KBM-7 (cell line): ENCODE measurements around the gene SCNN1B.
"Not testable (repeated sequence)": the region's sequence is repeated elsewhere in the genome, so short reads cannot be mapped to it uniquely, and the experiment has no call there.

Source experiments
- DNase-seq: peaks from one replicate; pipeline ENCODE4 v3.0.0-alpha.2; 2015
- in situ Hi-C: fragments of 300-500 bp; cut with MboI; formaldehyde crosslinking; loops from 2 replicates; pipeline ENCODE4 v1.14.3; 2020; ENCODE audit warnings: low sequenced_read_pairs, low pct_unique_long_range_greater_than_20kb, mixed read lengths

SCNN1B gene

DNA sequence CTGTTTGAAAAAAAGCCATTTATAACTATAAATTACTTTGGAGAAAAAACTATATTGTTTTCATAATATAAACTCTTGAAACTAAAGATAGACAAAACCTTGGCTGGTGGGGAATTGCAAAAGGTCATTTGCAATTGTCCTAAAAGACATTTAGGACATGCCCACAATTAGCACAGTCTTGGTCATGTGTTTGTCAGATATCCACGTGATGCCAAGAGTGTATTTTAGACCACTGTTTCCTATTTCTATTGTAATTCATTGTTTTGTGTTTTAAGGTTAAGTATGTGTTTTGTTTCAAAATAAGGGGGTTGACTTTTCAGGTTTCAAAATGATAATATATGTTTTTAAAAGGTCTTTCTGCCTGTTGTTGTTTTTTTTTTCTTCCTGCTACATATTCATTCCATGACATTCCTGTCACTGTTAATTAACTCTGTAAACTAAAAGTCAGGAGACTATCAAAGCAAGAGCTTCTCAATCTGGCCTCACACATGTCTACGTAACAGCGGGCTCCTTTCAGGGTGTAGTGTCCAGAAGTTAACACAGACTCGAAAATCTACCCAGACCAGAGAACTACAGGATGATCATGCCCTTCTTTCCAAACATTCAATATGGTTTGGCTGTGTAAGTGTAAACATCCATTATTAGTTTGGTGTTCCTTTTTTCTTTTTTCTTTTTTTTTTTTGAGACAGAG lies 92.2 kb downstream of the SCNN1B start:
- DNase-seq: no peak
- in situ Hi-C loops: no loop called here

- in situ Hi-C loops: no loop called here
- DNase-seq: no peak
Observed at GRCh38 chr16:23395732-23396131, 93.6 kb downstream of the SCNN1B start.

GRCh38 chr16:23397464-23397863 lies 95.4 kb downstream of the SCNN1B start:
- DNase-seq: no peak
- in situ Hi-C loops: no loop called here

GRCh38 chr16:23398987-23399805 lies 97.1 kb downstream of the SCNN1B start:
- in situ Hi-C loops: no loop called here
- no peak for DNase-seq

DNA sequence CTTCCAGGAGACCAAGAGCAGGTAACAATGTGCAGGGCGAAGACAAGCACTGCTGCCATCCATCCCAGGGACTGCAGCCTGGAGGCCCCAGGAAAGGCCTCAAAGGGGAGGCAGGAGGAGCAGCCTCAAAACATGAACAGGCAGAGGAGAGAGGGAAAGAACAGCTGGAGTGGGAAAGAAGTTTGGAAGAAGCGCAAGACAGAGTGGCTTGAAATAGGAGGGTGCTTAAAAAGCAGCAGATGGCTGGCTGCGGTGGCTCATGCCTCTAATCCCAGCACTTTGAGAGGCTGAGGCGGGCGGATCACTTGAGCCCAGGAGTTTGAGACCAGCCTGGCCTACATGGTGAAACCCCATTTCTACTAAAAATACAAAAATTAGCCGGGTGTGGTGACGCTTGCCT lies 98.3 kb downstream of the SCNN1B start:
- in situ Hi-C loops, DNase-seq: not testable (repeated sequence)

DNA sequence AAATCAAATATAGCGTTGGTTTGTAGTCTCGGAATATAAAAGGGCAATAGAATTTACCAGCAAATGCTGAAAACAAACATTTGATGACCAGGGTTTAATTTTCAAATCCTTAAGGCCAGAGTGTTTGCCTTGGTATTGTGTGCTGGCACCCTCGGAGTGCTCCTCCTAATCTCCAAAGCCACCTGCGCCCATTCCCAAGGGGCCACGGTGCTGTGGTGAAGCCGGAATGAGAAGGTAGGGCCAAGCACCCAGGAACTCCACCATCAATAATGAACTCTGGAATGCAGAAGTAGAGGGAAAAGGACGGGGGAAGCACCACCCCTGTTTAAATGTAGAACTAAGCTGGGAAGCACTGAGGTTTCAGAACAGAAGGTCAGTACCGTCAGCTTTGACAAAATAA lies 99.0 kb downstream of the SCNN1B start:
- in situ Hi-C loops: no loop called here
- DNase-seq: no peak

DNA sequence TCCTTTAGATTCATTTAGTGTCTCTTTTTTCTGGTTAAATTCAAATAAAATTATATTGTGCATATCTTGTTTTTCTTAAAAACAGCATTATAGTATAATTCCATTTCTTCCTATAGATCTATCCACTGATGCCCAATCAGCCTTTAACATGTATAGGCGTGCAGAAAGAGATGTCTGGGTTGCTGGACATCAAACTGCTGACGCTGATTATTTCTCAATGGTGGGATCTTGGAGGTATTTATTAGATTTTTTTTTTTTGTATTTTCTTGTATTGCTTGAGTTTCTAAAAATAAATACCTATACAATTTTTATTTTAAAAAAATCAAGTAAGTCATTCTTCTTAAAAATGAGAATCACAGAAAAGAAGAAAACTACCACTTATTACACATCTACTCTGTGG lies 100.0 kb downstream of the SCNN1B start:
- DNase-seq: no peak
- in situ Hi-C loops: no loop called here

DNA sequence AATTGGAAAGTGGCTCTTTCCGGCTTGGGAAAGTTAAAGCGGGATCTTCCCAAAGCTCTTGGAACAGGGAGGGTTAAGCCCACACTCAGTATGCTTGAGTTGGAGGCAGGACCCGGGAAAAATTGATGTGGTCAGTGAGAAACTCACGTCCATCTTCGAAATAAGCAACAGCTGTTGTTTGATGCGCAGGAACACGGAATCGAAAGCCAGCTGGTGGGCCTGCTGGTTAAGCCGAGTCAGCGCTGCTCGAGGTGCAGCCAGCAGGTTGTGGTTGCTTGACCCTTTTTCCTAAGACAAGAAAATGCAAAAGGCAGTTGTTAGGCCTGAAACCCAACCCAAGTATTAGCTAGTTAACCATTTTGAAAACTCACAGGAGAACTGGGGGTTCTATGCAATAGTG lies 101.4 kb downstream of the SCNN1B start:
- DNase-seq: no peak
- in situ Hi-C loops: no loop called here

DNA sequence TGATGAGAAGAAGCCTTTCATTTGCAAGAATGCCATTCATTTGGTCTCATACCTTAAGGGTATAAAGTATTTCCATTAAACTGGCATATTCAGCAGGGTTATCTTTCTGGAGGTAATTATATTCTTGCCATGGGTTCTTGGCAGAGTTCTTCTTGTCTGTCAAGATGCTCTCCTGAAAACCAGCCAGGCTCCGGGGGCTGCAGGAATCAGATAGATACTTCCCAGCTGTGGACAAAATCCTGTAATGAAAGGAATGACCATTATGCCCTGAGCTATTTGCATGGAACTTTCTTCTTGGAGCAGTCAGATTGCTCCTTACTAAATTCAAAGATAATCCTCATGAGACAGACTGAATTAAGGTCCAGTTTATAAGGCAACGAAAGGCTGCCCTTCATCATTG lies 103.9 kb downstream of the SCNN1B start:
- DNase-seq: no peak
- in situ Hi-C loops: no loop called here

- in situ Hi-C loops: no loop called here
- DNase-seq: no peak
Observed at GRCh38 chr16:23406546-23407240, 104.6 kb downstream of the SCNN1B start.

- in situ Hi-C loops: no loop called here
Observed at GRCh38 chr16:23407436-23408127, 105.5 kb downstream of the SCNN1B start.

DNA sequence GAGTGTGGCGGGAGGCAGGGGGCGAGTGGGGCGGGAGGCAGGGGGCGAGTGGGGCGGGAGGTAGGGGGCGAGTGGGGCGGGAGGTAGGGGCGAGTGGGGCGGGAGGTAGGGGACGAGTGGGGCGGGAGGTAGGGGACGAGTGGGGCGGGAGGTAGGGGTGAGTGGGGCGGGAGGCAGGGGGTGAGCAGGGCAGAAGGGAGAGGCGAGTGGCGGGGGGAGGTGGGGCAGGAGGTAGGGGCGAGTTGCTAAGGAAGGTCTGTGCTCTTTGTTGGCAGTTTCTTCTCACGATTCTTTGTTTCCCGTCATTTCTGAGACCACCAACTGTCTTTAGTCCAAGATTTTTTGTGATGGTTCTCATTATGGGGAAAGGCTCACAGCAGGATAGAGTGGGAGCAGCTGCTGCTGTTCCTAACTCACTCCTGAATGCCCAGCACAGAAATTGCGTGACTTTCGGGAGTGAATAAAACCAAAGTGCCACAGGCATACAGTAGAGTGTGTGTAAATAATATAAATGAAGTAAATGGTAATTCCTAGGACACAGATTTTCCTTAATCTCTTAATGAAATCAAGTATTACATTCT lies 106.2 kb downstream of the SCNN1B start:
- in situ Hi-C loops: no loop called here
- no peak for DNase-seq

More at GRCh38 chr16:23407436-23408127, 105.5 kb downstream of the SCNN1B start:
- no peak for DNase-seq

DNA sequence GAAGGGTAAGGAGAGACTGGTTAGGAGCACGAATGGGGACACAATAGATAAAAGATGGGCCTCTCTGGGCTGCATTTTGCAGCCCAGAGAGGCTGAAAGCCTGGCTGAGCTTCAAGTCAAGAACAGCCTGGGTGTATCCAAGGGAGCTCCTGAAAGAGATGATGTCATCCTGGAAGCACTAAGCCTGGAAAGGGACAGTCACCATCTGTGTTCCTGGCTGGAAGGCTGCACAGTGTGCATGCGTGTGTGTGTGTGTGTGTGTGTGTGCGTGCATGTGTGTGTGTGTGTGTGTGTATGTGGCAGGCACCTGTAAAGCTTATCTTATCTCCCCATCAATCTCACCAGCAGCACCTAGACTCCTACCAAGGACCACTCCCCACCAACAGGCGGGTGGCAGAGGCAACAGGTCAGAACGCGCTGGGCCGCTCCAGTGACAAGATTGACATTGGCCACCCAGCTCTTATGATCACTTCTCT lies 106.8 kb downstream of the SCNN1B start:
- in situ Hi-C loops: no loop called here
- no peak for DNase-seq

GRCh38 chr16:23409522-23409921 lies 107.4 kb downstream of the SCNN1B start:
- no peak for DNase-seq
- in situ Hi-C loops: no loop called here

DNA sequence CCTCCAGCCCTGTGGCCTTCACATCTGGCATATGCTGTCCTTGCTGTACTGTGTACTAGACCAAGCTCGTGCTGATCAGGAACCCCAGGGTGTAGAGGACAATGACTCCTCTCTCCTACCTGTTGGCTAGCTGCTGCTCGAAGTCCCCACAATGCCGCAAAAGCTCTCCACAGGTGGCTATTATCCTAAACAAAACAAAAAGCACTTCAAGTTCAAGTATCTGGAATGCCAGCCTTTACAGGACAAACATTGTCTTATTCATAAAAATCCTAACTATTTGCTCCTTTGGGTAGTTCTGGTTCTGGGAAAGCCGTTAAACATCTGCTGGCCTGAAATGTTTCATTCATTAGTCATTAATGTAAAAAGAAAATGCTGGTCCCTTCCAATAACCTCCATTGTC lies 108.1 kb downstream of the SCNN1B start:
- in situ Hi-C loops: no loop called here

GRCh38 chr16:23414731-23415130 lies 112.6 kb downstream of the SCNN1B start:
- in situ Hi-C loops: no loop called here
- no peak for DNase-seq

More for the DNA sequence above, 108.1 kb downstream of the SCNN1B start:
- no peak for DNase-seq

DNA sequence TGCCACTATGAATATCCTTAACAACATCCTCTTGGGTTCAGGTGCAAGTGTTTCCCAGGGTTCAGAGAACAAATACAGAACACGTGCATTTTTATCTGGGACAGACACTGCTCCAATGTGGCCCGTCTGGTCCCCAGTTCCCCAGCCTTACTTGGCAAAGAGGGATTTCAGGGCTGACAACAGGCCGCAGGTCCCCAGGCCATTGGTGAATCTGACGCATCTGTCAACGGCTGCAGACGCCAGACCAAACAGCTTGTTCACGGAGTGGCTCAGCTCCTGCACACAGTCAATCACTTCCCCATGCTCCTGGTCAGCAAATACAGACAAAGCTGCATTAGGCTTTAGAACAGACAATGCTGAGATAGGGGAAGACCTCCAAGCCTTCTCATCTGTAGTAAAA lies 114.7 kb downstream of the SCNN1B start:
- in situ Hi-C loops: no loop called here
- DNase-seq: no peak

DNA sequence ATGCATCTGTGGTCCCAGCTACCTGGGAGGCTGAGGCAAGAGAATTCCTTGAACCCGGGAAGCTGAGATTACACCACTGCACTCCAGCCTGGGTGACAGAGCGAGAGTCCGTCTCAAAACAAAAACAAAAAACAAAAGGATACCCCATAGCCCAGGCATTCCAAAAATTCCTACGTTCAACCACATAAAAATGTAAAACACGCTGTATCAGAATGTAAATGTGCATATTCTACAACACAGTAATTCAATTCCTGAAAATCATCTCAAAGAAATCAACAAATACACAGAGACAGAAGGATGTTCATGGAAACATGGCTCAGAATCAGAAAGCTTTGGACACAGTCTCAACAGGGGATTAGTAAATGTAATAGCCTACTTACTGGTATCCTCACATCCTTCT lies 117.9 kb downstream of the SCNN1B start:
- DNase-seq: no peak
- in situ Hi-C loops: no loop called here

- in situ Hi-C loops: no loop called here
- no peak for DNase-seq
Observed at GRCh38 chr16:23423496-23424049, 121.5 kb downstream of the SCNN1B start.
